Osteocyte (in vitro differentiated cells): ENCODE measurements around the gene ZNF48. TPM values are rescaled to one million over a fixed set of nuclear protein-coding genes. Genes with fewer than 3 reads are reported as not detected.

ENCODE experiments used
- DNase-seq: peaks from one replicate; pipeline ENCODE4 v3.0.0; 2021; ENCODE audit warnings: mixed read lengths; ENCODE audit not compliant: unreplicated experiment; ENCODE audit errors: extremely low spot score
- H3K27ac Mint-ChIP-seq: one replicate; pipeline ENCODE4 v1.8.0; 2021; ENCODE audit warnings: mild to moderate bottlenecking, mixed read lengths; ENCODE audit not compliant: unreplicated experiment
- H3K27me3 Mint-ChIP-seq: one replicate; pipeline ENCODE4 v1.8.0; 2021; ENCODE audit warnings: mixed read lengths; ENCODE audit not compliant: unreplicated experiment
- H3K36me3 Mint-ChIP-seq: one replicate; pipeline ENCODE4 v1.8.0; 2021; ENCODE audit warnings: mixed read lengths; ENCODE audit not compliant: unreplicated experiment
- H3K4me1 Mint-ChIP-seq: one replicate; pipeline ENCODE4 v1.8.0; 2021; ENCODE audit warnings: mixed read lengths; ENCODE audit not compliant: unreplicated experiment
- H3K4me3 Mint-ChIP-seq: one replicate; pipeline ENCODE4 v1.8.0; 2021; ENCODE audit warnings: mild to moderate bottlenecking, moderate library complexity, mixed read lengths; ENCODE audit not compliant: unreplicated experiment
- H3K9me3 Mint-ChIP-seq: one replicate; pipeline ENCODE4 v1.8.0; 2021; ENCODE audit warnings: mixed read lengths; ENCODE audit not compliant: unreplicated experiment
- total RNA-seq: library from RNA; stranded (reverse); gene quantifications from 2 replicates; pipeline ENCODE4 v1.2.1, GENCODE V29; 2021
- TF ChIP-seq, protein P1 (sequence below): fragments of 200-600 bp; sonication (generic); IDR thresholded peaks from 2 replicates; pipeline ENCODE4 v1.5.0; 2021; ENCODE audit warnings: antibody characterized with exemption, mild to moderate bottlenecking, moderate library complexity

Gene ZNF48
- total RNA-seq, 1 donor from 2014 or later: 13.2 TPM

DNA sequence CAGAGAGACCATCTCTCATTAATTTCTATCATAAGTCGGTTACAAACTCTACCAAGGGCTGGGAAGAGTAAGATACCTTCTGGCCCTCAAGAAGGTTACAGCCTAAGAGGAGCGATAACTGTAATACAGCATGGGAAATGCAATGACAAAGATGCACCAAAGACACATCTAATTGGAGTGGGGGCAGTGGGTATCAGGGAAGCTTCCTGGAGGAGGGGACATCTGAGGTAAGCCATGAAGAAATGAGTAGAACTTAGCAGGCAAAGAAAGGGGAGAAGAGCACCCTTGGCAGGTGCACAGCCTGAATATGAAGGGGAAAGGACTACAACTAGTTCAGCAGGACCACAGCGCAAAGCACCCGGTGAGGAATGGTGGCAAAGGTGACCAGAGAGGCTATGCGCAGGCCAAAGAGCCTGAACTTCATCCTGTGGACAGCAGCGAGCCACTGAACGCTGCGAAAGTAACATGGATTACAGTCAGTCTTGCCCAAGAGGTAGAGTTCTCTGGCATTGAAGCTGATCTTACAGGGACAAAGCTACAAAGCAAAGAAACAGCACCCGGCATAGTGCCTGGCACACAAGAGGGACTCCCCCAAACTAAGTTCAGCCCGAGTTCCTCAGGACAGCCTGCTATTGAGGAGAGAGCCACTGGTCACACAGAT, 27.7 kb upstream of the ZNF48 start:
- Mint-ChIP-seq H3K27ac (peak overlapping the region; percentile 80), H3K36me3 (peaks cover 22% of the 10 kb centered on the region)
- no peak for DNase-seq

GRCh38 chr16:30368122-30368791, 27.0 kb upstream of the ZNF48 start:
- Mint-ChIP-seq H3K4me1 (peaks cover 41% of the 10 kb centered on the region), H3K9me3 (no peaks in the 10 kb centered on the region), H3K36me3 (peaks cover 18% of the 10 kb centered on the region), H3K4me3 (peak overlapping the region; percentile 85), H3K27me3 (no peaks in the 10 kb centered on the region), H3K27ac (peak overlapping the region; percentile 80)
- no peak for DNase-seq
- TF ChIP-seq, protein P1, sequence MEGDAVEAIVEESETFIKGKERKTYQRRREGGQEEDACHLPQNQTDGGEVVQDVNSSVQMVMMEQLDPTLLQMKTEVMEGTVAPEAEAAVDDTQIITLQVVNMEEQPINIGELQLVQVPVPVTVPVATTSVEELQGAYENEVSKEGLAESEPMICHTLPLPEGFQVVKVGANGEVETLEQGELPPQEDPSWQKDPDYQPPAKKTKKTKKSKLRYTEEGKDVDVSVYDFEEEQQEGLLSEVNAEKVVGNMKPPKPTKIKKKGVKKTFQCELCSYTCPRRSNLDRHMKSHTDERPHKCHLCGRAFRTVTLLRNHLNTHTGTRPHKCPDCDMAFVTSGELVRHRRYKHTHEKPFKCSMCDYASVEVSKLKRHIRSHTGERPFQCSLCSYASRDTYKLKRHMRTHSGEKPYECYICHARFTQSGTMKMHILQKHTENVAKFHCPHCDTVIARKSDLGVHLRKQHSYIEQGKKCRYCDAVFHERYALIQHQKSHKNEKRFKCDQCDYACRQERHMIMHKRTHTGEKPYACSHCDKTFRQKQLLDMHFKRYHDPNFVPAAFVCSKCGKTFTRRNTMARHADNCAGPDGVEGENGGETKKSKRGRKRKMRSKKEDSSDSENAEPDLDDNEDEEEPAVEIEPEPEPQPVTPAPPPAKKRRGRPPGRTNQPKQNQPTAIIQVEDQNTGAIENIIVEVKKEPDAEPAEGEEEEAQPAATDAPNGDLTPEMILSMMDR: no peak

More for the DNA sequence above, 27.7 kb upstream of the ZNF48 start:
- TF ChIP-seq, protein P1: no peak
- no peaks in the 10 kb centered on the region for H3K9me3 Mint-ChIP-seq
- H3K4me1 Mint-ChIP-seq: peaks cover 41% of the 10 kb centered on the region
- no peaks in the 10 kb centered on the region for H3K27me3 Mint-ChIP-seq
- H3K4me3 Mint-ChIP-seq: peak overlapping the region; percentile 85

DNA sequence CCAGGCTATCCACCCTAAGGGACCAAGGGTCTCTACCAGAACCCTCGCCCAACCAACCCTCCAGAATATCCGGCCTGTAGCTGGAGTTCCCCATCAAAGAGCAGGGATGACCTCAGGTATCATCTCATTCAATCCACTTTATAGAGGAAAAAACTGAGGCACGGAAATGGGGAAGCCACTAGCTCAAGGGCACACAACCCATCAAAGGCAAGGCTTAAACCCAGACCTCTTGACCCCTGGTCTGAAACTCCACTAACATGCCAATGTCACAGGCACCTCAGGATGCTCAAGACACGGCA, 26.5 kb upstream of the ZNF48 start:
- Mint-ChIP-seq H3K4me3 (peak overlapping the region; percentile 85), H3K27me3 (no peaks in the 10 kb centered on the region), H3K27ac (peak overlapping the region; percentile 80), H3K9me3 (no peaks in the 10 kb centered on the region), H3K4me1 (peaks cover 41% of the 10 kb centered on the region), H3K36me3 (peaks cover 15% of the 10 kb centered on the region)
- no peak for DNase-seq
- TF ChIP-seq, protein P1: no peak

- peaks cover 41% of the 10 kb centered on the region for H3K4me1 Mint-ChIP-seq
- no peak for DNase-seq
- peak overlapping the region; percentile 85 for H3K4me3 Mint-ChIP-seq
Observed at GRCh38 chr16:30369091-30369937, 25.9 kb upstream of the ZNF48 start.

More at GRCh38 chr16:30369091-30369937, 25.9 kb upstream of the ZNF48 start:
- Mint-ChIP-seq H3K27me3 (no peaks in the 10 kb centered on the region), H3K9me3 (no peaks in the 10 kb centered on the region), H3K36me3 (peaks cover 15% of the 10 kb centered on the region), H3K27ac (peak overlapping the region; percentile 80)
- TF ChIP-seq, protein P1: no peak
